Activated T-cell treated with anti-CD3 and anti-CD28 coated beads, Interleukin-2, amount 50 U/mL, for 24 hours (primary cell): ENCODE results near the gene FRMD4B.
"Not testable (repeated sequence)": the region's sequence is repeated elsewhere in the genome, so short reads cannot be mapped to it uniquely, and the experiment has no call there.

Experiments
- DNase-seq: peaks from one replicate; pipeline ENCODE4 v3.0.0-alpha.2; 2020
- H3K27ac Mint-ChIP-seq: 2 replicates; pipeline ENCODE4 v1.8.0; 2020; ENCODE audit warnings: mild to moderate bottlenecking, mixed read lengths
- H3K27me3 Mint-ChIP-seq: 2 replicates; pipeline ENCODE4 v1.8.0; 2020; ENCODE audit warnings: mixed read lengths
- H3K36me3 Mint-ChIP-seq: 2 replicates; pipeline ENCODE4 v1.8.0; 2020; ENCODE audit warnings: low read depth, mixed read lengths
- H3K4me1 Mint-ChIP-seq: 2 replicates; pipeline ENCODE4 v1.8.0; 2020; ENCODE audit warnings: low read depth, mixed read lengths
- H3K4me3 Mint-ChIP-seq: 2 replicates; pipeline ENCODE4 v1.8.0; 2020; ENCODE audit warnings: mild to moderate bottlenecking, moderate library complexity, mixed read lengths
- H3K9me3 Mint-ChIP-seq: 2 replicates; pipeline ENCODE4 v1.8.0; 2020; ENCODE audit warnings: mixed read lengths

Gene FRMD4B

DNA sequence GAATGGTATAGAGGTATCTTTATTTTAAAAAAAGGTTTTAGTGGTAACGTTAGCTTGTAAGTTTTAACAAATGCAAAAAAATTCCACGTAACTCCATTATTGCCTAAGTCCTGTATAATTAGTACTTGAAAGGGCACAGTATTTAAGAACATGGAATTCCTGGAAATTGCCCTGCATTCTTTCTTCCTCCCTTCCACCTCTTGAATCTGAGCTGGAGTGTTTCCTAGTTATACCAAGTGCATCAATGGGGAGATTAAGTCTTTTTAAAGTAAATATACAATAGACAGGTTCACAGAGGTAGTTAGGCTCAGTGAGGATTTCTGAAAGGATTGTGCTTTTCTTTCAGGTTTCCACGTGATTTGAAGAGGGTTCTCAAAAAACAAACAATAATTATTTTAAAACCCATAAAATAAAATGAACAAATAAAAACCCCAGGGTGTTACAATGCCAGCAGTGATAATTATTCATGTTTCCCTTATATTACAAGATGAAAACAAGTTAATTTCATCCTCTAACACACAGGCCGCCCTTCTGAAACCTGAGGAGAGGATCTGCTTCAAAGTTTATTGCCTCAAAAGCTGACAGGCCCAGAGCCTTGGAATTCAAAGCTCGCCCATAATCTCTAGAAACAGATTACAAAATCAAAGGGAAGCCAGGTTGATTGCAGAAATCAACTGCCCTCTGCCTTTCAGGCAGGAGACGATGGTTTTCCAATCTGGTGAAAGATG, 134.6 kb downstream of the FRMD4B start:
- no peak for DNase-seq
- no peaks in the 10 kb centered on the region for H3K36me3 Mint-ChIP-seq
- H3K27ac Mint-ChIP-seq = no peak overlapping the region
- H3K4me3 Mint-ChIP-seq = no peak overlapping the region
- peaks cover 6% of the 10 kb centered on the region for H3K27me3 Mint-ChIP-seq
- H3K4me1 Mint-ChIP-seq = peaks cover 14% of the 10 kb centered on the region
- no peaks in the 10 kb centered on the region for H3K9me3 Mint-ChIP-seq

DNA sequence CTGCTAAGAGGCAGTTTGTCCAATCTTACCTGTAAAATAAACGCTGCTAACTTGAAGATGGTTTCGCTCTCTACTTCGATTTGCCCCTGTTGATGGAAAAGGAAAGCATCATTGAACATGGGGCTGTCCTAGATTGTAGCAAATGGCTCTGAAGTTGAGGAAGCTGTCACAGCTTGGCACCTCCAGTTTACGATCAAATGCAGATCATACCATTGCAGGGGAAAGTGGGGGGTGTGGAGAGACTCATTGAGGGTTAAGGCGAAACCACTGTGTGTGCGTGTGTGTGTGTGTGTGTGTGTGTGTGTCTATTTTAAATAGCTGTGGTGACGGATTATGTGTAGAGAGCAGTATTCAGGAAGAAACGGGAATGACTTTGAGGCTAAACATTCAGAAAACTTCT, 135.9 kb downstream of the FRMD4B start:
- Mint-ChIP-seq H3K4me3 (peak overlapping the region; percentile 54), H3K27ac (peak overlapping the region; percentile 50), H3K27me3 (no peaks in the 10 kb centered on the region), H3K4me1 (peaks cover 14% of the 10 kb centered on the region), H3K9me3 (no peaks in the 10 kb centered on the region), H3K36me3 (no peaks in the 10 kb centered on the region)
- peak; percentile 40 for DNase-seq

DNA sequence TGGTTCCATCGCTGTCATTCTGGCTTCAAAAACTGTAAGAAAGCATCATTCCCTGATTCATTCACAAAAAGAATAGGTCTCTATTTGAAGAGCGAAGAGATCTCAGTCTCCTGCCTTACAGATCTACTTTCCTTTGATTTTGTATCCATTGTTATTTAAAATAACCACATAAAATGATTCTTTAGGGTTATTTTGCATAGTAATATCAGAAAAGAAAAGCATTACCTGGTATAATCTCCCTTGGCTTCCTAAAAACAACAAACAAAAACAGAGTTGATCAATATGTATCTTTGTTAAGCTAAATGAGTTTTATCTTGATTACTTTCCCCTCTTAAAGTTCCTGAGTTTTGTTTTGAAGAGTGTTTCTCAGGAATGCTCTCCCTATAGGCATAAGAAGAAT, 136.9 kb downstream of the FRMD4B start:
- H3K27me3 Mint-ChIP-seq = no peaks in the 10 kb centered on the region
- no peaks in the 10 kb centered on the region for H3K9me3 Mint-ChIP-seq
- DNase-seq = no peak
- peak overlapping the region; percentile 54 for H3K4me3 Mint-ChIP-seq
- H3K27ac Mint-ChIP-seq = no peak overlapping the region
- peaks cover 14% of the 10 kb centered on the region for H3K4me1 Mint-ChIP-seq
- H3K36me3 Mint-ChIP-seq = no peaks in the 10 kb centered on the region

DNA sequence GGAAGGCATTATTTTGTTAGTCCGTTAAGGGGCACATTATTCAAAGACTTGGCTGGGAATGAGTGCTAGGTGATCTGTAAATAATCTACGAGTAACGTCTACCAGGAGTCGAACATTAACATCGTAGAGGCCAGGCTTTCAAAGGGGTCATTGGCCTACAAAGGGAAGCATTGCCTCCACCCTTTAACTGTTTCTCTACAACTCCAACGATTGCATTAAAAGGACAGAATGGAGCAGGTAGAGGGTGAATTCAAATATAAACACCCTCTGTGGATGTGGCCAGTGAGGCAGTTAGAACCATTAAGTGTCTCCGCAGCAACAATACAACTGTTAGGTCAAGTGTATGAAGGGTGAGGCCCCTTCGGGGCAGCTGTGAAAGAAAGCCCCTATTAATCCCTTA, 137.5 kb downstream of the FRMD4B start:
- Mint-ChIP-seq H3K4me1 (peaks cover 14% of the 10 kb centered on the region), H3K27me3 (no peaks in the 10 kb centered on the region), H3K4me3 (no peak overlapping the region), H3K9me3 (no peaks in the 10 kb centered on the region), H3K36me3 (no peaks in the 10 kb centered on the region), H3K27ac (no peak overlapping the region)
- DNase-seq = no peak

DNA sequence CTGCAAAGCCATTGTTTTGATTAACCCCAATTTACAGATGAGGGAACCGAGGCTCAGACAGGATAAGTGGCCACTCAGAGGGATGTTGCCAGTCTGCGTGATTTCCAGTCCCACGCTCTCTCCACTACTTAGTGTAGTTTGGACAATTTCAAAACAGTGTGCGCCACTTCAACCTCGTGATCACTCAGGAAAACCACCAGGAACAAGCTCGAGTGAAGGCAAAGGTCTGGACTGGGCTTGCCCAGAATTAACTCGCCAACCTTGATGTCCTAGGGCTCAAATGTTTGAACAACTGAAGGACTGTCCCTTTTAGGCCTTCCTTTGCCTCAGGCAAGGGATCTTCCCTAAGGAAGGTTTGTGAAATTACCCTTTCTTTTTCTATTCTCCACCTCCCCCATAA, 139.3 kb downstream of the FRMD4B start:
- Mint-ChIP-seq H3K27ac (no peak overlapping the region), H3K4me1 (peaks cover 20% of the 10 kb centered on the region), H3K4me3 (no peak overlapping the region), H3K9me3 (no peaks in the 10 kb centered on the region), H3K27me3 (no peaks in the 10 kb centered on the region), H3K36me3 (no peaks in the 10 kb centered on the region)
- no peak for DNase-seq

DNA sequence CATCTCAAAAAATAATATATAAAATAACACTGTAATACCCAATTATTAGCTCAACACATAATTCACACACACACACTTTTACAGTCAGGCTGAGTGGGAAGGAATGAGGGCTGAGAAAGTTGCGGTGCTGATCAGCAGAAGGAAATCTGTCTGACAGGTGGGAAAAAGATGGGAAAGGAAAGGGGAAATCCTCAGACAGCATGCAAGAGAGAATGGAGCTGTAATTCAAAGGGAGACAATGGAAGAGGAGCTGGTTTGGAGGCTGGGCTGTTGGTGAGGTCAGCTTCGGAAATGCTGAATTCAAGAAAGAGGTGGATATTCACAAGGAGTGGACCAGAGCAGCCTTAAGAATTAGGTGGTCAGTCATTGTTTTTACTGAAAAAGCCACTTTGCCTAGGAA, 141.8 kb downstream of the FRMD4B start:
- no peak for DNase-seq
- no peaks in the 10 kb centered on the region for H3K36me3 Mint-ChIP-seq
- H3K27me3 Mint-ChIP-seq = no peaks in the 10 kb centered on the region
- no peak overlapping the region for H3K27ac Mint-ChIP-seq
- no peak overlapping the region for H3K4me3 Mint-ChIP-seq
- H3K9me3 Mint-ChIP-seq = no peaks in the 10 kb centered on the region
- H3K4me1 Mint-ChIP-seq = peaks cover 11% of the 10 kb centered on the region

DNA sequence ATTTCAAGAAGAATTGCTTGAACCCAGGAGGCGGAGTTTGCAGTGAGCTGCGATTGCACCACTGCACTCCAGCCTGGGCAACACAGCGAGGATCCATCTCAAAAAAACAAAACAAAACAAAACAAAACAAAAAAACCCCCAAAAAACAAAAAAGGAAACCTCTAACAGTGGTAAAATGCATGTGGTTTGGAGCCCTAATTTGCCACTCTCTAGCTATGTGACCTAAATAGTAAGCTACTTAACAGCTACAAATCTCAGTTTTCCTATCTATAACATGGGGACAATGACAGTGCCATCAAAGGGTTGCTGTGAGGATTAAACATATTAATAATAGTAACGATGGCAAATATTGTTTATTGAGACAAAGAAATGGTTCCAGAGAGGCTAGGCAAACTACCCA, 144.1 kb downstream of the FRMD4B start:
- no peaks in the 10 kb centered on the region for H3K27me3 Mint-ChIP-seq
- no peak overlapping the region for H3K27ac Mint-ChIP-seq
- no peak for DNase-seq
- H3K36me3 Mint-ChIP-seq = no peaks in the 10 kb centered on the region
- H3K9me3 Mint-ChIP-seq = no peaks in the 10 kb centered on the region
- no peak overlapping the region for H3K4me3 Mint-ChIP-seq
- peaks cover 15% of the 10 kb centered on the region for H3K4me1 Mint-ChIP-seq

DNA sequence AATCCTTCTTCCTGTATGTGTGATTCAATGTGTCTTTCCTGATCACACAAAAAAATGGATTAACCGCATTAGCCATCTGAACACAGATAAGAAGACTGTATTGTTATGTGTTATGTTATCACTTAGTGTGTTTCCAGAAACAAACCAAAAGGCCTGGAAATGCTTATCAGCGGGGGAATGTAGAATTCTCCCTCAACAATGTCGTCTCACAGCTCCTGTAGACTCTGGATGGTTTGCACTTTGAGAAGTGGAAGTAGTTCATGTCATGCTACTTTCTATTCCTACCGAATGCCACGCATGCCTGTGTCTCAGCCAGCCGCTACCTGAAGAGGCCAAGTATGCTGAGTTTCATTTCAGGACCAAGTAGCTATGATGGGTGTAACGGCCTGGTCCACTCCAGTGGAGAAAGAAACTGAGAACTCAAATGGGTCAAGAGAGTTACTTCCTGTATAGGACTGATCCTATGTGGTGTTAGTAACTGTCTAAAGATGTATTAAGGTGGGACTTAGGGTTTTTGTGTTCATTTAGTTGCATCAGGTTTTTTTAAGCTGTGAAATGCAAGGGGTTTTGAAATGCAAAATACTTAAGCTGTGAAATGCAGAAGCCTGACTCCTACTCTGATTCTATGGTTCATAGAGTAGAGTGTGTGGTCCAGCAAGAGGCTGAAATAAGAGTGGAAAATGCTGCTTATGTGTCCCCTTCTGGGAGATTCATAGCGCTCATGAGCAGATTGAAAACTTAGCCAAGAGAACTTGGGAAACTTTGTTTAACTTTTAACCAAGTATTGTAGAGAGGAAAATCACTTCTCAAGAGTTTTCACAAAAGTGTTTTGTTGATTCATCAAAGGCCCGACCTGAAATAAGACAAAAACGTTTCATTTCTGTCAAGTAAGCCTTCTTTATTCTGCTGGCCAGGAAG, 145.0 kb downstream of the FRMD4B start:
- Mint-ChIP-seq H3K27me3 (no peaks in the 10 kb centered on the region), H3K4me1 (peaks cover 22% of the 10 kb centered on the region), H3K36me3 (no peaks in the 10 kb centered on the region), H3K9me3 (no peaks in the 10 kb centered on the region), H3K4me3 (no peak overlapping the region), H3K27ac (no peak overlapping the region)
- DNase-seq = no peak

DNA sequence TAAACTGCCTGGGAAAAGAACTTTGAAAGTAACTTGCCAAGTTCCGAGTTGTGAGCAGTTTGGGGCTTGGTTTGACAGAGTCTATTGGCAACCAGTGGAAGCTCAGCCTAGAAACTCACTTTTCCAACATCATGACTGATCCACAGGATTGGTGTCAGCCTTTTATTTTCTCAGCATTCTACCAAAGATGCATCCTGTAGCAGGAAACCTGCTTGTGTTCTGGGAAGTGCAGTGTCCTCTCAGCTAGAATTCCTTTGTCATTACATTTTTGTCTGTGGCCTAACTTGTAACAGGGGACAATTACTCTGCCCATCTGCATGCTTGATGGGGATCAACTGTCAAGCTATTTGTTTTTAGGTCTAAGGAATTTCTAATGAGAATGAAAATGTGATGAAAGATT, 146.8 kb downstream of the FRMD4B start:
- no peak overlapping the region for H3K27ac Mint-ChIP-seq
- H3K4me3 Mint-ChIP-seq = no peak overlapping the region
- peaks cover 30% of the 10 kb centered on the region for H3K4me1 Mint-ChIP-seq
- no peaks in the 10 kb centered on the region for H3K27me3 Mint-ChIP-seq
- DNase-seq = no peak
- H3K36me3 Mint-ChIP-seq = no peaks in the 10 kb centered on the region
- H3K9me3 Mint-ChIP-seq = no peaks in the 10 kb centered on the region

DNA sequence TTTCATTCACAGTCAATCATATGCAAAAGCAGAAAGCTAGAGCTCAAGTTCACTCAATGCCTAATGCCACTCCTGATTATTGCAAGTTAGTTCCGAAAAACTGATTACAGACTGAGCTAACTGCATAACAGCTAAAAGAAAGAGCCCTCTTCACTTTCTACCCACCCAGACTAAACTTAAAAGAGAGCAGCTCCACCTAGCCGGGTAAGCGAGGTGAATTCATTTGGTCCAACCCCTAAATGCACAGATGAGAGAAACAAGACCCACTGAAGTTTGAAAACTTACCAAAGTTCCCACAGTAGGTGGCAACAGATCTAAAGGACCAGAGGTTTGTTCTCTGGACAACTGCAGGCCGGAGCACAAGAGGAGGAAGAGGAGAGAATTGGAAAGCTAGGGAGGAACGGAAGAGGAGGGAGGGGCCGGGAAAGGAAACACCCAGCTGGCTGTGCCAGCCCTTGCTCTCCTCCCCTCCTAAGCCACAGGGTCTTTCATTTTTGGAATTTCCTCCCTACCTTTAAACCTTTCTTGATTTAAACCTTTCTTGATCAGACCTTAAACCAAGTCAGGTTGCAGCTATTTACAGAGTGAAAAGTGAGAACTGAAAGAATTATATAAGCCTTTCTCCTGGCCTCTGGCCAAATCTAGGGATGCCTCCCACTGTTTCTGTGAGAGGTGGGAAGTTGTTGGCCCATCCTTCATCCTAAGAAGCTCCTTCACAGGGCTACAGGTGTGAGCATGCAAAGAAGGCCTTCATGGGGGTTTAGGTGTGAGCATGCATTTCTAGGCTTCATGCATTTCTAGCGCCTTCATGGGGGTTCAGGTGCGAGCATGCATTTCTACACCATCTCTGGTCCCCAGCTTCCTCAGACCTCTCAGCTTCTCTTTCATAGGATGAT, 148.8 kb downstream of the FRMD4B start:
- Mint-ChIP-seq H3K4me3 (peak overlapping the region; percentile 28), H3K27ac (peak overlapping the region; percentile 20), H3K36me3 (no peaks in the 10 kb centered on the region), H3K4me1 (peaks cover 23% of the 10 kb centered on the region), H3K27me3 (no peaks in the 10 kb centered on the region), H3K9me3 (no peaks in the 10 kb centered on the region)
- DNase-seq = no peak

DNA sequence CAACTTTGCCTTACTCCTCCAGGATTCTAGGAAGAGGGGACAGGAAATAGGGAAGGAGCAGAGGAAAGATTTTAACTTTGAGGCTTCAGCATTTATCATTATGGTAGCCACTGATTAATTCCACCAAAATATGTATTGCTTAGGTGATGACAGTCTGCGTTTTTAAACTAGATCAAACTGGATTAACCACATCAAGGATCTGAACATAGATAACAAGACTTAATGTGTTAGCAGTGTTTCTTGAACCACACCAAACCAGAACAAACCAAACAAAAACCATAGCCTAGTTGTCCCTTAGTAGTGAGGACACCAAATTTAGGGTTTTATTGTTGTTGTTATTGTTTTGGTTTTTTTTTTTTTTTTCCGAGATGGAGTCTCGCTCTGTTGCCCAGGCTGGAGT, 150.0 kb downstream of the FRMD4B start:
- DNase-seq = no peak
- Mint-ChIP-seq H3K9me3 (no peaks in the 10 kb centered on the region), H3K27me3 (no peaks in the 10 kb centered on the region), H3K36me3 (no peaks in the 10 kb centered on the region), H3K4me1 (peaks cover 20% of the 10 kb centered on the region), H3K27ac (no peak overlapping the region), H3K4me3 (no peak overlapping the region)

DNA sequence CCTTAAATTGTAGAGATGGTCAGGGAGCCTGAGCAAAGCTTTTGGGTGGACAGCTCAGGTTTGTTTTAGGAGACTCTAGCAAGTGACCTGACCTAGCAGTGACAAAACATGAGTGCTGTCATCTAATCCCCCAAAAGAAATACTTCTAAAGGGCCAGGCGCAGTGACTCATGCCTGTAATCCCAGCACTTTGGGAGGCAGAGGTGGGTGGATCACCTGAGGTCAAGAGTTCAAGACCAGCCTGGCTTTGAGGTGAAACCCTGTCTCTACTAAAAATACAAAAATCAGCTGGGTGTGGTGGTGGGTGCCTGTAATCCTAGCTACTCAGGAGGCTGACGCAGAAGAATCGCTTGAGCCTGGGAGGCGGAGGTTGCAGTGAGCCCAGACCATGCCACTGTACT, 150.7 kb downstream of the FRMD4B start:
- not testable (repeated sequence) for H3K4me3 Mint-ChIP-seq, DNase-seq, H3K27ac Mint-ChIP-seq, H3K27me3 Mint-ChIP-seq, H3K9me3 Mint-ChIP-seq, H3K36me3 Mint-ChIP-seq
- peaks cover 19% of the 10 kb centered on the region for H3K4me1 Mint-ChIP-seq

DNA sequence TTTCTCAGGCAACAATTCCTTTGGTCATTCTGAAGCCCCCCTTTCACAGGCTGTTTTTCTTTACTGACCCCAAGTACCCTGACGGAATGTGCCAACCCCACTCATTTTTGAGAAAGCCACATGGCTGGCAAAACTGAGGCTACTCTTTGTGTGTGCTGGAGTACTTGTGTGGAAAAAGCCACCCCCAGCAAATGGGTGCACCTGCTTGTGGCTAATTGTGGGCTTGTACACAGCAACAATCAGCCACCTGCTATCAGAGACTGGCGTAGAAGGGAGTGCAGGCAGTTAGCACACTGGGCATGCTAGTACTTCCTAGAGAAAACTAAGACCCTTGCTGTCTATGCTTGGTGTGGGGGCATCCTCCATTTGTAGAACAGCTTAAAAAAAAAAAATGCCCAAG, 153.4 kb downstream of the FRMD4B start:
- no peak overlapping the region for H3K27ac Mint-ChIP-seq
- no peak for DNase-seq
- H3K4me1 Mint-ChIP-seq = peaks cover 19% of the 10 kb centered on the region
- H3K9me3 Mint-ChIP-seq = no peaks in the 10 kb centered on the region
- H3K27me3 Mint-ChIP-seq = no peaks in the 10 kb centered on the region
- no peaks in the 10 kb centered on the region for H3K36me3 Mint-ChIP-seq
- H3K4me3 Mint-ChIP-seq = no peak overlapping the region

DNA sequence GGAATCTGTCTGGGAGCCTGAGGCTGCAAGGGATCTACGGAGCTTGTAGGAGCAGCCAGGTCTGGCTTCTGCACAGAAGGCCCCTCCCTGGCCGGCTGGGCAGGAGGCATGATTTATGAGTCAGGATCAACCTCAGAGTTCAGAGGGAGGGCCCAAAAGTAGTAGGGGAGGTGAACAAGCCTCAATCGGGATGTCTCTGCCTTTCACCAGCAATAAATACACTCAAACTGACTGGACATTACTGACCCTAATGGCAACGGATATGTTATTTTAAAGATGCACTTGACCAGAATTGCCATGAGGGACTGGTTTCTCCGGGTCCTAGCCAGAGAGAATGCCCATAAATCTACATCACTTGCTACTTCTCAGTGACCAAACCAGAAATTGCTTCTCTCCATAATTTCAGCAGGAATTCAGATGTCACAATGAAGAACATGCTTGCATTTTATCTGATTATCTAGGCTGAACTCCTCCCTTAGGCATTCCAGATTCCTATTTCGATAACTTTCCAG, 153.9 kb downstream of the FRMD4B start:
- H3K9me3 Mint-ChIP-seq = no peaks in the 10 kb centered on the region
- no peak for DNase-seq
- no peaks in the 10 kb centered on the region for H3K36me3 Mint-ChIP-seq
- H3K27me3 Mint-ChIP-seq = no peaks in the 10 kb centered on the region
- peaks cover 17% of the 10 kb centered on the region for H3K4me1 Mint-ChIP-seq
- H3K4me3 Mint-ChIP-seq = no peak overlapping the region
- no peak overlapping the region for H3K27ac Mint-ChIP-seq
